GM12873 (cell line): Measurements from ENCODE around the gene ADAMTS7.

ENCODE experiments used
- CTCF ChIP-seq: IDR thresholded peaks from 2 replicates; pipeline ENCODE4 v1.5.1; 2012; ENCODE audit warnings: low read depth, mild to moderate bottlenecking, moderate library complexity, low read length, control low read depth; ENCODE audit not compliant: insufficient read depth; ENCODE audit errors: missing control alignments

The ADAMTS7 gene

GRCh38 chr15:78811124-78811824, at the start of gene ADAMTS7:
Gene ADAMTS7, minus strand, starts transcription at chr15:78811464. Its CDS starts 244 bp downstream, at chr15:78811220.
- peak; percentile 65 for TF ChIP-seq CTCF

GRCh38 chr15:78859971-78860719, 48.9 kb upstream of the ADAMTS7 start:
- peak; percentile 52 for TF ChIP-seq CTCF

- no peak for TF ChIP-seq CTCF
Observed at GRCh38 chr15:78855746-78856145, 44.5 kb upstream of the ADAMTS7 start.

- no peak for TF ChIP-seq CTCF
Observed at GRCh38 chr15:78854833-78855372, 43.6 kb upstream of the ADAMTS7 start.

- TF ChIP-seq CTCF, result no peak
Observed at GRCh38 chr15:78853500-78853899, 42.2 kb upstream of the ADAMTS7 start.

- no peak for TF ChIP-seq CTCF
Observed at GRCh38 chr15:78850941-78851755, 39.9 kb upstream of the ADAMTS7 start.
